GM12873 (cell line): ENCODE measurements around the gene HSF2.

Experiments
- TF ChIP-seq, protein P1 (sequence below): IDR thresholded peaks from 2 replicates; pipeline ENCODE4 v1.5.1; 2012; ENCODE audit warnings: low read depth, mild to moderate bottlenecking, moderate library complexity, low read length, control low read depth; ENCODE audit not compliant: insufficient read depth; ENCODE audit errors: missing control alignments

The HSF2 gene, protein sequence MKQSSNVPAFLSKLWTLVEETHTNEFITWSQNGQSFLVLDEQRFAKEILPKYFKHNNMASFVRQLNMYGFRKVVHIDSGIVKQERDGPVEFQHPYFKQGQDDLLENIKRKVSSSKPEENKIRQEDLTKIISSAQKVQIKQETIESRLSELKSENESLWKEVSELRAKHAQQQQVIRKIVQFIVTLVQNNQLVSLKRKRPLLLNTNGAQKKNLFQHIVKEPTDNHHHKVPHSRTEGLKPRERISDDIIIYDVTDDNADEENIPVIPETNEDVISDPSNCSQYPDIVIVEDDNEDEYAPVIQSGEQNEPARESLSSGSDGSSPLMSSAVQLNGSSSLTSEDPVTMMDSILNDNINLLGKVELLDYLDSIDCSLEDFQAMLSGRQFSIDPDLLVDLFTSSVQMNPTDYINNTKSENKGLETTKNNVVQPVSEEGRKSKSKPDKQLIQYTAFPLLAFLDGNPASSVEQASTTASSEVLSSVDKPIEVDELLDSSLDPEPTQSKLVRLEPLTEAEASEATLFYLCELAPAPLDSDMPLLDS

DNA sequence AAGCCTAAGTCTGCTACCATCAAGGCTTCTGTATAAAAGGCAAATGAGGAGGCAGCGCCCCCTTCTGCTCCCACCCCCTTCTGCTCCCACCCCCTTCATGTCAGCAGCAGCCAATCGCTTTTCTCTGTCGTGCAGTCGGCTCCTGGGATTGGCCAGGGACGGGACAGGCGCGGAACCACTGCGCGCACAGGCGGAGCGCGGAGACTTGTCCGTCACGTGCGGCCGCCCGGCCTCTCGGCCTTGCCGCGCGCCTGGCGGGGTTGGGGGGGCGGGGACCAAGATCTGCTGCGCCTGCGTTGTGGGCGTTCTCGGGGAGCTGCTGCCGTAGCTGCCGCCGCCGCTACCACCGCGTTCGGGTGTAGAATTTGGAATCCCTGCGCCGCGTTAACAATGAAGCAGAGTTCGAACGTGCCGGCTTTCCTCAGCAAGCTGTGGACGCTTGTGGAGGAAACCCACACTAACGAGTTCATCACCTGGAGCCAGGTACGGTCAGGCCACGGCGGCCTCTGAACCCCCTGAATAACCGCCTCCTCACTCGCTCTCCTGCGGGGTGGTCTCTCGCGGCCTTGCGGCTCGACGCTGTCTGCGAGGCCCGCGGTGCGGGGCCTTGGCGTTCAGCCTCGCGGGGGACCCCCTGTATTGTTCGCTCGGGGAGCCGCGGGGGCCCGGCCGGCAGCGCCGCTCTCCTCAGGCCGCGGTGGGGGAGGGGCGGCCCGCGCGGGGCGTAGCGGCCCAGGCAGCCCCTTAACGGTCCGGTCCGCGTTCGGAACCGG is at the start of gene HSF2:
Gene HSF2 (plus strand): TSS at position 305 of the 773 bp plus-strand sequence. CDS start 86 bp downstream, at position 391.
- TF ChIP-seq, protein P1, sequence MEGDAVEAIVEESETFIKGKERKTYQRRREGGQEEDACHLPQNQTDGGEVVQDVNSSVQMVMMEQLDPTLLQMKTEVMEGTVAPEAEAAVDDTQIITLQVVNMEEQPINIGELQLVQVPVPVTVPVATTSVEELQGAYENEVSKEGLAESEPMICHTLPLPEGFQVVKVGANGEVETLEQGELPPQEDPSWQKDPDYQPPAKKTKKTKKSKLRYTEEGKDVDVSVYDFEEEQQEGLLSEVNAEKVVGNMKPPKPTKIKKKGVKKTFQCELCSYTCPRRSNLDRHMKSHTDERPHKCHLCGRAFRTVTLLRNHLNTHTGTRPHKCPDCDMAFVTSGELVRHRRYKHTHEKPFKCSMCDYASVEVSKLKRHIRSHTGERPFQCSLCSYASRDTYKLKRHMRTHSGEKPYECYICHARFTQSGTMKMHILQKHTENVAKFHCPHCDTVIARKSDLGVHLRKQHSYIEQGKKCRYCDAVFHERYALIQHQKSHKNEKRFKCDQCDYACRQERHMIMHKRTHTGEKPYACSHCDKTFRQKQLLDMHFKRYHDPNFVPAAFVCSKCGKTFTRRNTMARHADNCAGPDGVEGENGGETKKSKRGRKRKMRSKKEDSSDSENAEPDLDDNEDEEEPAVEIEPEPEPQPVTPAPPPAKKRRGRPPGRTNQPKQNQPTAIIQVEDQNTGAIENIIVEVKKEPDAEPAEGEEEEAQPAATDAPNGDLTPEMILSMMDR: peak; percentile 20

- TF ChIP-seq, protein P1: no peak
Measured at GRCh38 chr6:122352981-122353664, 46.3 kb upstream of the HSF2 start.

GRCh38 chr6:122360809-122361208 is 38.6 kb upstream of the HSF2 start:
- TF ChIP-seq, protein P1: no peak

GRCh38 chr6:122361314-122361979 is 38.0 kb upstream of the HSF2 start:
- TF ChIP-seq, protein P1: no peak

GRCh38 chr6:122363769-122364483 is 35.5 kb upstream of the HSF2 start:
- TF ChIP-seq, protein P1: no peak

DNA sequence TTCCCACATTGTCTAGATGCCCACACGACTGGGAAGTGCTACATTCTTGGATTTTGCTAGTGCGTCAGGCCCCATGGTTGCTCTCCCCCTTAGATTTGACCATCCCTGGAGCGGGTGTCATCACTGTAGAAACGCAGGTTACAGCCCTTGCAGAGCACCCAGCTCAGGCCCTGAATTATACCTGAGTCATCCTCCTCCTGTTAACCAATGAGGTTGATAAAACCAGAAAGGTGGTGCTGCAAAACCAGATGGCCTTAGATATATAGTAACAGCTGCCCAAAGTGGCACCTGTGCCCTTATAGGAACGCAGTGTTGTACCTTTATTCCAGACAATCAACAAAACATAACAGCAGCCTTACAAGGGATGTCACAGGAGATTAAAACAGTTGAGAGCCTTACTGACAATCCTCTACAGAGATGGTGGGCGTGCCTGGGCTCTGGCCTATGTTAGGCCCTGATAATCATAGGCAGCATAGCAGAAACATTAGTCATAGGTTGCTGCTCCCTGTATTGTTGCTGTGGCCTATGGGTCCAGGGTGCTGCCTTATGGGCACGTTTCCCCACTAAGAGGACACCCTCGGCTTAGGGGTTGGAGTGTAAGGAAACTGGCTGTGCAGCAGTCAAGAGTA is 33.6 kb upstream of the HSF2 start:
- TF ChIP-seq, protein P1: no peak
